ENCODE data around the gene AKT3.

The AKT3 gene

DNA sequence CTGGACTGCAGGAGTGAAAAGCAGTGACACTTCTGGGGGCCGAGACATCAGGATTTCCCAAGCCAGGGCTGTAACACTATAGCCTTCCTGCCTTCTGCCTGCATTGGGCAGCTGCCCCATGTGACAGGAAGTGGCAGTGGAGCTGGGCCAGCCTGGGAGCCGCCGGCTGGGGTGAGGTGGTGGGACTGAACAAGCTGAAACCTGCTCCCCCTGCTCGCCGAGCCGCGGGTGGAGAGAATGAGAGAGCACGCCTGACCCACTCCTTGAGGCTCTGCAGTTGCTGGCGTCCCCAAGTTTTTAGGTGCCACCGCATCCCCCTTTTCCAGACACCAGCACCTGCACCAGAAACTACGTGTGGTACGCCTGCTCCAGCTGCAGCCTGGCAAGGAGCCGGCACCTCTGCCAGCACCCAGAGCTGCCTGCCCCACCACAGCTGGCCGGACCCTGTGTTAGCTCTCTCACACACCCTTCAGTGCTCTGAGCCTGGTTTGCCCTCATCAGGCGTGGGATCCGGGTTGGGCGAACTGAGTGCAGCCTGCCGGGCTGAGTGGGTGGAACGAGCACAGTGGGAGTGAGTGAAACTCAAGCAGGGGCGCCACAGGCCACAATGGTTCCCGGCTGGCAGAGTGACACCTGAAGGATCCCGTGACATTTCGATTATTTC lies 119.4 kb downstream of the AKT3 start:
- no peak for DNase-seq

DNA sequence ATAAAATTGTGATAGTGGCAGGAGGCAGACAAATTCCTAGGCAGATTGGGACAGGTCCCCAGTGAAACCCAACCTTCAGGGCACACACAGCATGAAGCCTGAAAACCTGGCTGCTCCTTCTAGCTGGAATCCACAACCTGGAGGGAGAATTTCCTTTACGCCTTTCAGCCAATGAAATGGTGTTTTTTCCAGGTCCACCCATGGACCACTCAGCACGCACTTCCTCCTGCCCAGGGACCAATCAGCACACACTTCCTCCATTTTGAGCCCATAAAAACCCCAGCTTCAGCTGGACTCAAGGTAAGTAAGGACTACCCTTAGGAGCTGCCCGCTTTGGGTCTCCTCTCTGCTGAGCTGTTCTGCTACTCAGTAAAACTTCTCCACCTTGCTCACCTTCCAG lies 120.1 kb downstream of the AKT3 start:
- no peak for DNase-seq

DNA sequence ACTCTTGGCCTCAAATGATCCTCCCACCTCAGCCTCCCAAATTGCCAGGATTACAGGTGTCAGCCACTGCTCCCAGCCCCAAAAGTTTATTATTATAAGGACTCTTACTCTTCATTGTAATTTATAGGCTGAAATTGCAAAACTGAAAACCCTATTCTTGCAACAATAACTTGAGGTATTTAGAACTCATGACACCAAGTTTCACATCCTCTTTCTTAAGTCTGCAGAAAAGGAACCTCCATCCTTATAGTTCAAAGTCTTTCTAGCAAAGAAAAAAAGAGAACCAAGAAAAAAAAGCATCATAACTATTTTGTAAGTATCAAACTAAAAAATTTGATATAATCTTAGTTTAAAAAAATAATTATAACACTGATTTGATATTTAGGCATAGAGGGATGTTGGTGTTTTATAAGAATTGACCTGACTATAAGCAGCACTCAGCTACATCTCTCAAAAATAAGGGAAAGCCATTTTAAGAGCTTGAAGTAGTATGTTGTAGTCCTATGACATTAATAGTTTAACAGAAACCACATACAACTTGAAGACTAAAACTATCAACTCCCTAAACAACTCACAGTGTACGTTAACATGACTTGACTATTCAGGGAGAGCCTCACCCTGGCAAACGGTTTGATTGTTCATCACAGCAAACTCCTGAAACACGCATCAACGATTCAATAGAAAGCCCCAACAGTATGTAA lies 122.4 kb downstream of the AKT3 start:
- DNase-seq, result no peak

DNA sequence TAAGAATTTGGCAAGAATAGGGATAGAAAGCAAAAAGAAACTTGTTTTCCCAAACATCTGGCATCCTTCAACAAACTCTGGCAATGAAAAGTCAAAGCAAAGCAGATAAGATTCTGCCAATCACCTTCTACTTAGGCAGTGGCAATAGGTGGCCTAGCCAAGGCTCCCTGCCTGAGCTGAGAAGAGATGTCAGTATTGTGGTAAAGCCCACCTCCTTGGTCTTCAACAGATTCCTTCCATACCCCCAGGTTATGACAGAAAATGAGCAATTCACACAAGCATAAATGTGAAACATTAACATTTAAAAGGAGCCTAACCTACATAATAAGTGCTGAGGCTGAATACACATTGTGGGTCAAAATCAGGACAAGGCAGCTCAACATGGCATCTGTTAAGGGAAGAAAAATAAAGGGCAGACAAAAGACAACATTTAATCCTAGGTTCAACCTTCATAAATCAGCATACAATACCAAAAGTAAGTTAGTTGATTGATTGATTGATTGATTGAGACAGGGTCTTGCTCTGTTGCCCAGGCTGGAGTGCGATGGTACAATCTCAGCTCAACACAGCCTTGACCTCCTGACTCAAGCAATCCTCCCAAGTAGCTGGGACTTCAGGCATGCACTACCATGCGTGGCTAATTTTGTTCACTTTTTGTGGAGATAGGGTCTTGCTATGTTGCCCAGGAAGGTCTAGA lies 123.1 kb downstream of the AKT3 start:
- no peak for DNase-seq

DNA sequence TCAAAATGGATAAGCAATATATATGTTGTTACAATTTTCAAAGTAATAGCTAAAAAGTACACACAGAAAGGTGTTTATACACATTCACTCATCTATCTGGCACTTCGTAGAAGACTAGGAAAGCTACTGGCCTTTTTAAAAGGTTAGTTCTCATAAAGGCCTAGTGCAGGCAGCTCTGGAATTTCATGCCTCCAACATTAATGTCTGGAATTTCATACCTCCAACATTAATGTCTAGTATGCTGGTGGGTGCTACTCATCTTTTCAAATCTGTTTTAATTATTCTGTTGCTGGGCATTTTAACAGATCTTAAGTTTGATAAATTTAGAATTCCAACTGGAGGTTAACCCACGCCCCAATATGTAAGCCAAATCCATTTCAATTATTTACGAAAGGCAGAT lies 124.2 kb downstream of the AKT3 start:
- DNase-seq, result no peak

DNA sequence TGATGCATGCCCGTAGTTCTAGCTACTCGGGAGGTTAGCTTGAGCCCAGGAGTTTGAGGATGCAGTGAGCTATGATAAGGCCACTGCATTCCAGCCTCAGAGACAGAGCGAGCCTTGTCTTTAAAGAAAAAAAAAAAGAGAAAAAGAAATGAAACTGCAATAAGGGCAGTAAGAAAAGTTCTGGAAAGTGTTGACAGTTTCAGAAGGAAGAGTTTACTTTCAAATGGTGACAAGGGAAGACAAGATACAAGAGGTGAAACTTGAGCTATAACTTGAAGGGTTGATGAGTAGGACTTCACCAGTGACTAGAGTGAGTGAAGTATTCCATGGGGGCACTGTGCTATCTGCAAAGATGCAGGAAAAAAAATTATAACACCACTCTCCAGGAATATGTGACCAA lies 125.0 kb downstream of the AKT3 start:
- no peak for DNase-seq

DNA sequence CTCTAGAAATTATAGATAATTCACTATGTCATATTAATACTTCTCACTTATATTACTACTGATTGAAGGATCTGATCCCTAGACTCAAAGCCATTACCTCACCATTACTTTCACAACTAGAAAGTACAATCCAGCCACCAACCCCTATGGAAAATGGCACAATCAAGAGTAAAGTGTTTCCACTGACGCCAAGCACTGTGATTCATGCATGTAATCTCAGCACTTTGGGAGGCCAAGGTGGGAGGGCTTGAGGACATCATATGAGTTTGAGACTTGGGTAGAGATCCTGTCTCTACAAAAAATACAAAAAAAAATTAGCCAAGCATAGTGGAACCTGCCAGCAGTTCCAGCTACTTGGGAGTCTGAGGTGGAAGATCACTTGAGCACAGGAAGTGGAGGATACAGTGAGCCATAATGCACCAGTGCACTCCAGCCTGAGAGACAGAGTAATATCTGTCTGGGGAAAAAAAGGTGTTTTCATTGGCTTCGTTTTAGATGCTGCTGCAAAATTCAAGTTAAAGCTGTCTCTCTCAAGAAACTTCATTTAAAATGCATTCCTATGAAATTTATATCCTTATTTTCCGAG lies 126.5 kb downstream of the AKT3 start:
- no peak for DNase-seq

DNA sequence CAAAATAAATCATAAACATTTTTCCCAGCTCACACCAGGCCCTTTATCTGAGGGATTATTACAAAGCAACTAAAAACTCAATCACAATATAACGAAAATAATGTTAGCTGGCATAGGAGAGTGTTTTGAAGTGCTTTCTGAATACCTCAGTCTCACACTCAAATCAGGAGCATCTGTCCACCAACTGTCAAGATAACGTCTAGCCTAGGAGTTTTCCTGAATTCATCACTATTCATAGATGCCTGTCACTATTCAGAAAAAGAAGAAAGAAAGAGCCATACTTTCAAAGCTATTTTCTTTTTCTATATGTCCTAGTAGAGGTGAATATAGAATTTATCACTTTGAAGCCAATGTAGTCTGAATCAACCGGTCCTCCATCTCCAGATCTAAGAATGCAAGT lies 127.0 kb downstream of the AKT3 start:
- DNase-seq, result no peak

DNA sequence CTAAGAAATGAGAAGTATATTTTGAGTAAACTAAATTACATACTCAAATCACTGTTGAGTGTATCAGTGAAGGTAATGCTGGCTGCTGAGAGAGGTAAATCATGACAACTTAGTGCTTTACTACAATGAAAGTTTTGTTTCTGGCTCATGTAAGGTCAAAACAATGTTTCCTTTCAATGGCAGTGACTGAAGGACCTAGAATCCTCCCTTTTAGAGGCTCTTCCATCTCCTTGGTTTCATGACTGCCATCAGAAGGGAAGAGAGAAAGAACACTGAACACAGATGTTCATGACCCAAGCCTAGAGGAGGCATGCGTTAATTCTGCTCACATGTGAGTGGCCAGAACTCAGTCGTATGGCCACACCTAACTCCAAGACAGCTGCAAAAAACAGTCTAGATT lies 130.6 kb downstream of the AKT3 start:
- DNase-seq, result no peak

DNA sequence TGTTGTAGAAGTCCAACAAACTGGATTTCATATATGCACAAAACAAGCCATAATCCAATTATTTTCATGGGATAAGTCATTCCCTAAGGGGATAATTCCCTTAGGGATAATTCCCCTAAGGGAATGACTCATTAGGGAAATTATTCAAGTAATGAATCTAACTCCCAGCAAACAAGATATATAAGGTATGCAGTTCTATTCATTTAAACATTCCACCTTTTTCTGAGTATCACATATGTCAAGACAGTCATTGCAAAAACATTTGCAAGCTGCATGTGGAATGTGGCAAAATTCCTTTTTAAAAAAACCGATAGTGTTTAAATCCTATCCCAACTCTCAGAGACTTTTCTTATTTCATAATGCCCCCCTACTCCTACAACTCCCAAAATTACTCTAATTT lies 131.2 kb downstream of the AKT3 start:
- no peak for DNase-seq

DNA sequence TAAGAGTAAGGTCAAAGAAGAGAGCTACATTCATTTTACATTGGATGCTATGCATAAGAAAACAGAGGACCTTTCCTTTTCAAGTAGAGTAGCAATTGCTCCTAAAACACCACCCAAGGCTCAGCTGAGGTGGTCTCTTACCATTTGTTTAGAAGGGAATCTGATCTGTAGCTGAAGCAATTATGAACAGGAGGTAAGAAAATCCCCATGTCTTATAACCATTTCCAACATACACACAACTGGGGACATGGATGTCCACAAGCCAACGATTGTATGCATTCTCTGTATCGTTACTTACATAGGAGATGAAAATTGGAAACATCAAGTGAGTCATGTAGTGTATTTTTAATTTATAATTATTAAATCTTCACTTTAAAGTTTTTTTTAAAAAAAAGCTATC lies 132.0 kb downstream of the AKT3 start:
- DNase-seq, result no peak

DNA sequence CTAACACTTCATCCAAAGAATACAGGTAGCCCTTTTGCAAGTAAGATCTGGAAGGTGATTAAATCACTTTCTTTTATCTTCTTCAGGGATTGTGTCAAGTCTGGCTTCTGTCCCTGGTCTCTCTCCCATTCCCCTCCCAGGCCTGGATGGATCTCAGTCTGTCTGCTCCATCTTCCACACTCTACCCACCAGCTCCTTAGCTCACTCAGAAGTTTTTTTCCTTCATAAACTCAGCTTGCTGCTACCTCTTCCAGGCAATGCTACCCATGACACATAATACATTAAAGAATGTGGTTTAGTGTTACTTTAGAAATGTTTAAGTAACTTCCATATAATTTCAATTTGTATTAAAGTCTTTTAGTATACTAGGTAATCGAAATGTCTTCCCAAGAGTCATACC lies 133.1 kb downstream of the AKT3 start:
- DNase-seq, result no peak

DNA sequence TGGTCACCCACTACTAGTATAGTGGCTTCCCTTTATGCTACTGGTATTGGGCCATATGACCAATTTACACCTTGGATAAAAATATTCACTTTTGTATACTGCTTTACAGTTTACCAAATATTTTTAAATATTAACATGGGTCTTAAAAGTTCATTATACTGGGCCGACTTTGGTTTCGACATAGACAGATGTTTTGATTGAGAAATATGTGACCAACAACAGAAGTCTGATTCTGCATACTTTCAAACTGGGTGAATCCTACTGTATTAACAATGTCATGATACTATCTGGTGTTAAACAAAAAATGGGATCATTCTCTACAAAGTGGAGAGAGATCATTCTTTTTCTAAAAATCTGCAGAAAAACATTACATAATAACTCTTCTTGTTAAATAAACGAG lies 134.8 kb downstream of the AKT3 start:
- DNase-seq, result no peak

DNA sequence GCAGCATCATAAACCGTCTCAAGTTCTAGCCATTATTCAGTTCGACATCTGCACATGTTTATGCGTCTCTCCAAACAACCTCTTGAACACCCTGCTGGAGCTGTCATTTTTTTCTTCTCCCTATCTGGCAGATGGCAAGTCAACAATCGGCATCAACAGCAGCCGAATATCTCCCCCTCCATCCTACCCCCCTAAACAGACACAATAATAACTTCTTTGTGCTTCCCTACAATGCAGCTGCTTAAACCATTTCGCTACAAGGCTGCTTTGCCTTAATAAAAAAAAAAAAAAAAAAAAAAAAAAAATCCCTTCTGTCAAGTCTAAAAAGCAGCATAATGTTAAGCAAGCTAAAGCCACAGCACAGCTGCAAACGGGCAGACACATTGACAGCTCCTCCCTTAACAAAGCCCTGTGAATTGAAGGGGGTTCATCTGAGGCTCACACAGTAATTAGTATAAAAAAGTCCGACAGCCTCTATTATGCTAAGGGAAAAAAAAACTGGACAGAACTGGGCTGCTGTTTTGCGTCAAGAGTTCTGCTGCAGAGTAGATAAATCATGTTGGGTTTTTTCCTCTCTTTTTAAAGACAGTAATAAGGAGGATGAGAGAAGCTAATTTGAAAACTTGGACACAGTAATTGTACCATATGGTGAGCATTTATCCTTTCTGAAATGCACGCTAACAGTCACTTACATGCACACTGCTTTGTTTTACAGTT lies 136.4 kb downstream of the AKT3 start:
- no peak for DNase-seq

DNA sequence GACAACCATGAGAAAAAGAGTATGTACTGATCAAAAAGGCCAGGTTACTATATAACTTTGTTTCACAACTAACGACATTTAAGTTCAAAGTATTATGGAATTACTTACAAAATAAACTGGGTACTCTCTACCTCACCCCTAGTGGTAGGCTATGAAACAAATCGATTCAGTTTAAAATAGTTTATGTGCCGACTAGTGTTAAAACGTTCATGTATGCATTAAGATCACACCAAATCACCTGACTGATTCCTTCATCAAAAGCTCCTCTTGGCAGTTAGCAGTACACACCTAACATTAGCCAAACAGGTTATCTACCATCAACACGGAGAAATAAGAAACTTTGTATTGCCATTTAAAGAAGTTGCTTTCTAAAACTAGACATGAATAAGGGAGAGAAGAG lies 137.1 kb downstream of the AKT3 start:
- no peak for DNase-seq

DNA sequence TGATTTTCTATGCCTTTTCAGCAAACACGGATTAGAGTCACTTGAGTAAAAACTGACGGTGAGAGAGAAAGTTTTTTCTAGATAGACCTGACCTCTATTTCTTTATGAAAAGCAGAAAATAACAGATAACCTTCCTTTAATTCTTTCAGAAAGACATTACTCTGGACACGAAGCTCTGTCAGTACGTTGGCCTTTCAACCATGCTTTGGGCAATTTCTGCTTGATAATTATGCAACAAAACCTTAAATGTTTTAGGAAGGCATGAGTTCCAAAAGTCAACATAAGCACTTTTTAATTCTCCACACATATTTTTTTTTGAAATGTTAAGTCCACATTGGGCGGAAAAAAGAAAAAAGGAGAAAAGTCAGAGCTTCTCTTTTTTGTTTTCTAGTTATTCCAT lies 137.8 kb downstream of the AKT3 start:
- no peak for DNase-seq

DNA sequence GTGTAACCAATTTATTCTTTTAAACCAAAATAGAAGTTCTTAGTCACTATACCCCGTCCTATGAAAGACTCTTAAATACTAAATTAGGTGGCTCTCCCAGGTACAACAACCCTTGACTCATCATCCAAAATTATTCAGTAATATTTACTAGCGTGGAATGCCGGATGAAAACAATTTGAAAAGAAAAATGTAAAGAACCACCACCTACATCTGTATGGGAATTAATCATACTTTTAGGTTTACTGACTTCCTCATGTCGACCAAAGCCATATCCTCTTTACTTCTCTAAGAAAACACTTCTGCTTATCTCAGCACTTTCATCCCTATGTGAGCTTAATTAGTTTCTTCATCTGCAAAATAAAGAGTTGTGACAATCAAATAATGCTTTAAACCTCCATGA lies 139.6 kb downstream of the AKT3 start:
- DNase-seq, result no peak

DNA sequence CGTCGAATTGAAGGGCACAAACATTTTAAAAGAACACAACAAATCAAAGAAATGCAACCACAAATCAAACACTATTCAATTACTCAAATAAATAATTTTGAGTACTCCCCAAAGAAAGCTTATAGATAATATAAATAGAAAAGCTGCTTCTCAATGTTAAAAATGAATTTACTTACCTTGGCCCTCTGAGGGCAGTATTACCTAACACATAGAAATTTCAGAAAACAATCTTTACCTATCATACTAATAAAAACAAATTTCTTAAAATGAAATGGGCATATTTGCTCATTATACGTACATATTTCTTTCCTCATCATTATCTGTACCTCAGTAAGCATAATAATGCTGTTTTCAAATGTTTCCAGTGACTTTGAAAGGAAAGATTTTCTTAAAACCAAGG lies 141.8 kb downstream of the AKT3 start:
- DNase-seq, result no peak

DNA sequence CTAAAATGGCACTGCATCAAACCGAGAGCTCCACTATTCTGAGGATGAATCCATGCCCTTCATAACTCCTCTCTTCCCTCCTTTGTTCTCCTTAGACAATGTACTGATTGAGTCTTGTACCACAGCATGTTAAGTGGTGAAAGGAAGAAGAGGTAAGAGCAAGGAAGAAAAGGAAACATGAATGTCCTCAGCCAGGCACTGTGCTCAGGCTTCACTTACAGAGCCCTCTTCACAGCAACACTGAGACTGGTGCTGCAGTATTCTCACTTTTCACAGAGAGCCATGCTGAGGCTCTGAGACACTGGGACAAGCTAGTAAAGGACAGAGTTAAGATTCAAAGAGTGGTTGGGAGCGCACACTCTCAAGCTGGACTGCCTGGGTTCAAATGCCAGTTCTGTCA lies 143.5 kb downstream of the AKT3 start:
- no peak for DNase-seq

DNA sequence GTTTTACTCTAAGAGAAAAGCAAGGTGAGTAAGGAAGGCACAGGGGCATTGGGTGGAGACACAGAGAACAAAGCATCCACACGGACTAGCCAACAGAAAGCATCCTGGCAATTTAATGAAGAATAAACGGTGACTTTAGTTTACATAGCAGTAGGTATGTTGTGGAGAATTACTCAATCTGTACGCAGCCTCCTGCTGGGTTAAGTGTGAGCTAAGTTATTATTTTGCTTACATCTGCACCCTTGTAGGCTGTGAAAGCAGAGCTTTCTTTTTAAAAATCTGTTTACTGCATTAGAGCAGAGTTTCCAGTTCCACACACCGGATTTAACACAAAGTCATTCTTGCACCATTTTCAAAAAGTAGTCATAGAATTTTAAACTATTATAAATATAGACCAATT lies 144.5 kb downstream of the AKT3 start:
- no peak for DNase-seq

DNA sequence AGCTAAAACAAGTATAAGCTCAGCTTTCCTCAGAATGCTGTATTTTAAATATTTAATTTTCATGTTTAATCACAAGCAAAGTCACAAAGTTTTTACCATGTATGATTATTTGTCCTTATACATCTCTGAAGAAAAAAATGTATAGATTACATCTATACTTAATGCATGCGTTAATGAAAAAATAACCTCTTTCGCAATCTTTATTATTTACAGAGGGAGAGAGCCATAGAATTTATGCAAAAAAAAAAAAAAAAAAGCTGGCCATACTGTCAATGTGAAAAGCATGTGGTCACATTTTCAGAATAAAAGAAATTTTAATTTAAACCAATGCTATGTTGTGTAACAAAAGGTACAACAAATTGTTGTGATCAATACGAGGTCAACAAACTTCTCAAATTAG lies 148.2 kb downstream of the AKT3 start:
- DNase-seq, result no peak

DNA sequence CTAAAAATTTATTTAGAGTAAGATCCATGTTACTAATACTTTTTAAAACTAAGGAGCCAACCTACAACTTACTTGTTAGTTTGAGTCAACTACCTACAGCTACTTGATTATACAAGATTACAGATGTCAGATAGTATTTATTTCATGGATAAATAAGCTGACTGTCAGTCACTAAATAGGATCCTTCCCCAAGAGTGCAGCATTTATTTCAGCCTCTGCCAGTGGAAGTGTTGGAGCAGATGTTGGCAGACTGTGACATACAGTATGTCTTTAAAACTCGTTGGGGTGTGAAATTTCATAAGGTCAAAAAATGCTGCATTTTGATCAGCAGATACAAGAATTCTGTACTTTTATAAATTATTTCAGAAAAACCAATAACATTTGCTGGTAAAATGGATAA lies 156.2 kb downstream of the AKT3 start:
- no peak for DNase-seq

DNA sequence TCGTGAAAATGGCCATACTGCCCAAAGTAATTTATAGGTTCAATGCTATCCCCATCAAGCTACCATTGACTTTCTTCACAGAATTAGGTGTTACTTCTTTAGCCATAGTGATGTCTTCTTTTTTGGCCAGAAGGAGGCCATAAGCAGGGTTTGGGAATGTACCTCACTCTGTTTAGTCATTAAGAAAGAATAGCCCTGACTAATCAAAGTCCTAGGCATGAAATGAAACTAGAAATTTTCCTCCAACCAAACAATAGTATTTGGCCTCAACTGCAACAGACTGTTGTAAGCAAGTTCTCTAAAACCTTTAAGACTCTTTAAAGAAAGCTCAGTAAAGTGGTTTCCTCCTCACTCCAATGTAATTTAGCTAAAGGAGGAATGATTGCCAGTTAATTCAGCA lies 163.9 kb downstream of the AKT3 start:
- DNase-seq, result no peak

DNA sequence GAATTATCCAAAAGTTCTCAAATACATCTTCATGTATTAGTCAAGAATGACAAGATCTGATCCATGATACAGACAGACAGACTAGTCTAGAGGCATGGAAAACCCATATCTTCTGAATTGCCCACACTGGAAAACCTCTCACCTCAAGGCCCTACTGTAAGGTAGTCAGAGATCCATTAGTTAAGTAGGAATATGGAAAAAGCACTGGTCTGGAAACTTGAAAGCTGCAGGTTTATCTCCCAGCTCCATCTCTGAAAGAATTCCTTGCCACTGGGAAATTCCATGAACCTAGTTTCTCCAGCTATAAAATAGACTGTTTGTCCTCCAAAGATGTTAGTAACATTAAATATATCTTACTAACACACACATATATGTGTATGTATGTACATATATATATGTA lies 169.2 kb downstream of the AKT3 start:
- no peak for DNase-seq

All from activated CD4-positive, alpha-beta T cell treated with anti-CD3 and anti-CD28 coated beads, Interleukin-2, amount 50 U/mL, for 1 hour (primary cell).